ENCODE results near the gene CELSR2.
"Not testable (repeated sequence)": the region's sequence is repeated elsewhere in the genome, so short reads cannot be mapped to it uniquely, and the experiment has no call there.

Gene CELSR2

DNA sequence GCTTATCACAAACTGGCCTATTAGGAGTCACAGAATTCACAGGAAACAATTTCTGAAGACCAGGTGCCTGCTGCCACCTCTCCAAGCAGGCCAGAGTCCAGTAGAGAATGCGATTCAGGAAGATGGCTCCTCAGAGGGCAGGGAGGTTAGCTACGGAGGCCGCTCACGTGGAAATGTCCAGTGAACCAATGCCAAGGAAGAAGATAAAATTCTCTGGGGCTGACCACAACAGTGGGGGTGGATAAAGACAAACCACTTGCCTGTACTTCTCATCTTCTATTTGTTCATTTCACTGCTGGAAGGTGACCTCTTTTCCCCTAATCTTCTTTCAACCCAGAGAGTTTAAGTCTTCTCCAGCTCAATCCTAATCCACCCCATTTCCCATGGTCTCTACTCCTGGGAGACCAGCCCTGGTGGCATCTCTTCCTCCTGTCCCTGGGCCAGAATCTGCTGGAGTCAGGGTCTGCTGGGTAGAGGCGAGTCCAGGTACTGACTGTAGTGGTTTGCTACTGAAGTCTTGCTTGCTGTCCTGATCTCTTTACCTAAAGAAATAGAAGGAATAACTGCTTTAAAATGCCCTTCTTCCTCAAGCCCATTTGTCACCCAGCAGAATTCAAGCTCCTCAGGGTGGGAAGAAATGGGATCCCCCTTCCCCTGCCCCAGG, 30.4 kb downstream of the CELSR2 start:
- no peak overlapping the region for H3K4me3 ChIP-seq (ENCODE audit: low read length)
- TF ChIP-seq ZNF274 (IDR thresholded peaks at IDR 0.05; ENCODE audit: low read depth, low read length) = no peak

DNA sequence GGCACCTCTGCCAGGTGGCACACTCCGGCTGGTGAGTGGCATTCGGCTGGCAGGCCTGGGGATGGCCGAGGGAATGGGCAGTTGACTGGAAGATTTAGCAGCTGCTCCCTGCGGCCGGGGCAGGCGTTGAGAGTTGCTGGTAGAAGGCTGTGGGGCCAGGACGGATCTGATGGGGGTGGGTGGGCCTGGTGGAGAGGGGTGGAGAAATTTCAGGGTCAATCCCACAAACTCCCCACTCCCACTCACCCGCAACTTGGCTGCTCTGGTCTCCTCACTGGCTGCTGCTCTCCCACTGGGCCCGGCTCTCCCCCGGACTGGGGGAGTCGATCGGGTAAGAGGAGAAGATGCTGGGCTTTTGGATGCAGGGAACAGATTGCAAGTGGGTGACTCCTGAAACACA, 31.5 kb downstream of the CELSR2 start:
- no peak overlapping the region for H3K4me3 ChIP-seq (ENCODE audit: low read length)
- no peak for TF ChIP-seq ZNF274 (IDR thresholded peaks at IDR 0.05; ENCODE audit: low read depth, low read length)

DNA sequence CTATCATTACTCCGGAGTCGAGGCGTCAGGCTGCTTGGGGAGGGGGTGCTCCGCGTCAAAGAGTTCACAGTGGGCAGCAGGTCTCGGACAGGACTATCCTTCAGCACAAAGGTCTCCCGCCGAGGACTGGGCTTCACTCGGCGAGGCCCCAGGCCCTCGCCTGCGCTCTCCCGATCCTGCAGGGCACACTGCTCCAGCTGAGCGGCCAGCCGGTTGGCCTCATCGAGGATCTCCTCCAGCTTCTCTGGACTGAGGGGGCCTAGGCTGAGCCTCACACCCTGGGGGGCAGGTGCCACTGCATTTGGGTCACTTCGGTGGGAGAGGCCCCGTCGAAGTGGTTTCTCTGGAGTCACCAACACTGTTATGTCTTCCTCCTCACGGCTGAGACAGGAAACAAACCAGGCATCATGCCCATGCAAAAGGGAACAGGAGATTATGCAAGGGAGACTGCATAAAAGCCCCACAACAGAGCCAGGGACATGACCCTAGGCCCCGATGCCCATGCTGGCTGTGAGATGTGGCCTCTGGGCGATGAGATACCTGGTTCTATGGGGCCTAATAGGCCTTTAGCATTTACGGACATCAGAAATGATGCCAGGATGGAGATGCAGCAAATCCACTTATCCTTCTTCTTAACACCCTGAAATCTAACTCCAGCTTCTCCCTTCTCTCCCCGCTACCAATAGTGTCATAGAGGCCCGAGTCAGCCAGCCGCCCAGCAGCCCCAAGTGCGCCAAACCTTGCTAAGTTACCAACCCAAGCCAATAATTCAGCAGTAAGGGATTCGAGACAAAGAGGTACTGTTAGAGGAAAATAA, 32.5 kb downstream of the CELSR2 start:
- TF ChIP-seq ZNF274 (IDR thresholded peaks at IDR 0.05; ENCODE audit: low read depth, low read length) = no peak
- peak overlapping the region; percentile 71; the same call in 1 of the 2 replicates for H3K4me3 ChIP-seq (ENCODE audit: low read length)

DNA sequence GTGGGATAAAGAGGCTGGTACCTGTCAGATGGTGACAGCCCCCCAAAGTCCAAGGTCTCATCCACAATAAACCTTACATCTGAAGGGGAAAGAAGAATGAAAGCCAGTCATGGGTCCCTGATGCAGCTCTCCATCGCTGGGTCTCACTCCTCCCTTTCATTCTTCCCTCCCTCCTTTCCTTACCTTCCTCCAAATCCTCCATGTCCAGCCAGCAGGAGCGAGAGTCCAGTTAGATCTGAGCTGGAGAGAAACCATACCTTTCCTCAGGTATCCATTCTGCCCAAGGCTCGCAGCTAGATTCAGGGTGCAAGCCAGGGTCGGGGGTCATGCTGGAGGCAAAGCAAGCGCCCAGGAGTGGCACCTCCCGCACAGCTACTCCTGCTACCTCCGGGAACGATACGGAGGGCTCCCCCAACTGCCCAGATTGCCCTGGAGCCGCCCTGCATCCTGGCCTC, 33.2 kb downstream of the CELSR2 start:
- peak overlapping the region; percentile 71 for H3K4me3 ChIP-seq (ENCODE audit: low read length)
- TF ChIP-seq ZNF274 (IDR thresholded peaks at IDR 0.05; ENCODE audit: low read depth, low read length) = no peak

DNA sequence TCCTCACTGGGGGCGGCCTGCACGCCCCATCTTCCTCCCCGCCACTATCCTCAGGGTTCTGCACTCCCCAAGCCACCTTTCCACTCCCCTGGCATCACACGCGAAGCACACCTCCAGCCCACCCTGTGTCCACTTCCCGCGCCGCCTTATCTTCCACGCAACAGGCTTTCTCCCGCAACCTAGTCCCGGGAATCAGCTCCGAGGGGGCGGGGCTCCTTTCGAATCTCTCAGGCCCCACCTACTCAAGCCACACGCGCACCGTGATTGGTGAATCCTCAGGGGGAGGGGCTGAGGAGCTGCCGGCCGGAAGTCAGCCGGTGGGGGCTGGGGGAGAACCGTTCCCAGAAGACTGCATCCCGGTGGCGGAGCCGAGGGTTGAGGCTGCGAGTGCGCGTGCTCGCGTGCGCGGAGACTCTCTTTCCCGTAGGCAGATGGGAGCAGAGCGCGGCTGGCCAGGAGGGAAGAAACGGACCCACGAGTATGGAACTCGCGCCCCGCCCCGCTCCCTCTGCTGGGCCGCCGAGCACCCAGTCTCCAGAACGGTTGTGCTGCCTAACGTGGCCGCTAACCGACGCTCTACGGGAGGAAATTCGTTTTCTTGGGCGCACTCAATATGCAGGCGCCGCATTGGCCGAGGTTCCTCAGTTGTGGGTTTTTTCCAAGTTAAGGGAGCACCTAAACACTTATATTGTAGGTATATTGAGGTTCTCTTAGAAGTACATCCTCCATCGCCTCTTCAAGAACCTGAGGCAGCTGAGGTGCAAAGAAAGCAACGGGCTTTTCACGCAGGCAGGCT, 33.8 kb downstream of the CELSR2 start, which contains the start of gene PSRC1:
PSRC1 (minus strand) TSS at position 194 of the 796 bp plus-strand sequence.
- H3K4me3 ChIP-seq (ENCODE audit: low read length) = peak within 1 kb of the TSS; percentile 71
- TF ChIP-seq ZNF274 (IDR thresholded peaks at IDR 0.05; ENCODE audit: low read depth, low read length) = no peak

DNA sequence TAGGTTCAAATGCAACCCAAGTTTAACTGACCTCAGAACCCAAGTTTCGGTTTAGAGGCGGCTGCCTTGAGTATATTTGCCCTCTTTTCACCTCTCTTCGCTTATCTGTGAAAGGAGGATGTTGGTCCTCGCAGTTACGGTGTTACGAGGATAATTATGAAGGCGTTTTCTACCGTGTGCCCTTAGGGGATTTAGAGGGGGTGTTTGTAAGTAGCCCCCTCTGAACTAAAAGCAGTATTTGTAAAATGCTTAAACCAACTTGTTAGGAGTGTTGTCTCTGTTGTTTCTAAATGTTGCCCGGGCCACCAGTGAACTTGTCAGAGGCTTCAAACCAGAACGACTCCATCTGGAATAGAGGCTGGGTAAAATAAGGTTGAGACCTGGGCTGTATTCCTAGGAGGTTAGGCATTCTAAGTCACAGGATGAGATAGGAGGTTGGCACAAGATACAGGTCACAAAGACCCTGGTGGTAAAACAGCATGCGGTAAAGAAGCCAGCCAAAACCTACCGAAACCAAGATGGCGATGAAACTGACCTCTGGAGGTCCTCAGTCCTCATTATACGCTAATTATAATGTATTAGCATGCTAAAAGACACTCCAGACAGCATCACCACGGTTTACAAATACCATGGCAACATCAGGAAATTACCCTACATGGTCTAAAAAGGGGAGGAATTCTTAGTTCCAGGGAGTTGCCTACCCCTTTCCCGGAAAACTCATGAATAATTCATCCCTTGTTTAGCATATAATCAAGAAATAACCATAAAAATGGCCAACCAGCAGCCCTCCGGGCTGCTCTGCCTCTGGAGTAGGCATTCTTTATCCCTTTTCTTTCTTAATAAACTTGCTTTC, 34.6 kb downstream of the CELSR2 start:
- no peak for TF ChIP-seq ZNF274 (IDR thresholded peaks at IDR 0.05; ENCODE audit: low read depth, low read length)
- peak overlapping the region; percentile 71; the same call in 1 of the 2 replicates for H3K4me3 ChIP-seq (ENCODE audit: low read length)

DNA sequence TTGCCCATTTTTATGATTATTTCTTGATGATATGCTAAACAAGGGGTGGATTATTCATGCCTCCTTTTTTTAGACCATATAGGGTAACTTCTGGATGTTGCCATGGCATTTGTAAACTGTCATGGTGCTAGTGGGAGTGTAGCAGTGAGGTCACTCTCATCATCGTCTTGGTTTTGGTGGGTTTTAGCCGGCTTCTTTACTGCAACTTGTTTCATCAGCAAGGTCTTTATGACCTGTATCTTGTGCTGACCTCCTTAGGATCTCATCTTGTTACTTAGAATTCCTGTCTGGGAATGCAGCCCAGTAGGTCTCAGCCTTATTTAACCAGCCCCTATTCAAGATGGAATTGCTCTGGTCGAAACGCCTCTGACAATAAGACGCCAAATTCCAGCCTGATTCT, 37.4 kb downstream of the CELSR2 start:
- not testable (repeated sequence) for H3K4me3 ChIP-seq (ENCODE audit: low read length)

DNA sequence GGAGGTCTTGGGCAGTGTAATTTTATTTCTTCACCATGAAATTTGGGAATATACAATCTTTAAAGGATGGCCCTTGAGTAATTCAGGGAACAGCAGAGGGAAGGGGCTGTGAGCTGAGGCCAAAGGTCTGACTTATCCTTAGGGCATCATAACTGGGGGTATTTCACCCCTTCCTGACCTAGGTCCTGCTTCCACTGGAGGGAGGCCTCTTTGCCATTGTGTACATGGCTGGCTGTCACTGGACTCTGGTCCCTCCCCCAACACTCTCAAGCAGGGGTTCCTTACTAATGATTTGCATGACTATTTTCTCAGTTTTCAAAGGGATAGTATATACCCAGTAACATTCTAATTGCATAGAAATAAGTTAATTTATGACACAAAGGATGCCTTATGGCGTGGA, 40.8 kb downstream of the CELSR2 start:
- H3K4me3 ChIP-seq (ENCODE audit: low read length) = no peak overlapping the region
- TF ChIP-seq ZNF274 (IDR thresholded peaks at IDR 0.05; ENCODE audit: low read depth, low read length) = no peak

DNA sequence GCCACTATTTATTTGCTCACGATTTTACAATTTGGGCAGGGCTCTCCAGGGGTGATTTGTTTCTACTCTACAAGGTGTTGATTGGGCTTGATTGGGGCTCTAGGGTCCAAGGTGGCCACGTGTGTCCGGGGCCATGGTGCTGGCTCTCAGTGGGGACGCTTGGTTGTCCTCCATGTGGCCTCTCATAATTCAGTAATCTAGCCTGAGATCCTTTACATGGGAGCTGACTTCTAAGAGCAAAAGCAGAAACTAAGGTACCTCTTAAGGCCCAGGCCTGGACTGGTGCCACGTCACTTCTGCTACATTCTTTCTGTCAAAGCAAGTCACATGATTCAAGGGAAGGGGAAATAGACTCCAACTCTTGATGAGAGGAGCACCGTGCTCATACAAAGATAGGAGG, 41.7 kb downstream of the CELSR2 start:
- TF ChIP-seq ZNF274 (IDR thresholded peaks at IDR 0.05; ENCODE audit: low read depth, low read length) = no peak
- H3K4me3 ChIP-seq (ENCODE audit: low read length) = no peak overlapping the region

DNA sequence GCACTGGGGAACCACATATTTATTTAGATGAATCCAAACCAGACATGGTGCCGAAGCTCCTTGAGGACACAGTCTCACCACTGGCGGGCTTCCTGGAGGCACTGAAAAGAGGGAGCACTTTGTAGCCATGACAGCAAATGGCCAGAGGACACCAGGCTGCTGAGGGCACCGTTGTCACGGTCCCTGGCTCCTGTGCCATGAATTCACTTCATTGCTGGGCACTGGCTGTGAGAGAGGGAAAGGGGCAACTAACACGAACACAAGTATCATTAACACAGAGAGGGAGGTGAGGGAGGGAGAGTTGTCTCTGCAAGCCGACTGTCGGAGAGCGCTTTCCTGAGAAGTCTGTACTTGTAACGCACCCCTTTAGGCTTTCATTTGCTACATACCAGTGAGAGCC, 43.0 kb downstream of the CELSR2 start:
- no peak for TF ChIP-seq ZNF274 (IDR thresholded peaks at IDR 0.05; ENCODE audit: low read depth, low read length)
- H3K4me3 ChIP-seq (ENCODE audit: low read length) = no peak overlapping the region

DNA sequence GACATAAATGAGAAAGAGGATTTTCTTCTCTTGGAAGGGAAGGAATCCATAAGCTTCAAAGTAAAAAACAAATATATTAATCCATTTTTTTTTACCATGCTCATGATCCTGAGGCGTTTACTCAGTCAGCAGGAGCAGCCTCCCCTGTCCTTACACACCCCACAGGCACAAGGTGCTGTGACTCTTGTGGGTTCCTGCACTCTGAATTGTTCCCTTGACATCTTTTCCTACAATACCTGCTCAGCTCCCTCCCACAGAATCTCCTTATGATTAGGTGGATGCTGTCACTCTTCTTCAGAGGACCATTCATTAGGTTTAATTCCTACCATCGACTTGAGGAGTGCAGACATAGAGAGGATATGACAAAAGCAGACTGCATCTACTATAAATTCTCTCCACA, 43.7 kb downstream of the CELSR2 start:
- no peak overlapping the region for H3K4me3 ChIP-seq (ENCODE audit: low read length)
- TF ChIP-seq ZNF274 (IDR thresholded peaks at IDR 0.05; ENCODE audit: low read depth, low read length) = no peak

DNA sequence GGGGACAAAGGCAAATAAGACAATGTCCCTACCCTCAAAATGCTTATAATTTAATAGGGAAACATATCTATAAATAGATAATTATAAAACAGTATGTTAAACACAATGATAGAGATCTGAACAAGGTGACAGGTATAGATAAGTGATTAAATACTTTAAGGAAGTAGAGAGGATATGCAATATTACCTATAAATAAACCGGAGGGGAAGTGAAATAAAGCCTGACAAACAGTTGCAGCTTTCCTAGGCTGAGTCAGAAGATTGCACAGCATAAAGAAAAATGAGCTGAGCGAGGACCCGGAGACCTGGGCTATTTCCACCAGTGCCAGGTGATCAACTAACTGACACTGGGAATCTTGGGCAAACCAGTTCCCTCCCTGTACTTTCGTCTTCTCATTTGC, 45.1 kb downstream of the CELSR2 start:
- H3K4me3 ChIP-seq (ENCODE audit: low read length) = no peak overlapping the region
- TF ChIP-seq ZNF274 (IDR thresholded peaks at IDR 0.05; ENCODE audit: low read depth, low read length) = no peak

DNA sequence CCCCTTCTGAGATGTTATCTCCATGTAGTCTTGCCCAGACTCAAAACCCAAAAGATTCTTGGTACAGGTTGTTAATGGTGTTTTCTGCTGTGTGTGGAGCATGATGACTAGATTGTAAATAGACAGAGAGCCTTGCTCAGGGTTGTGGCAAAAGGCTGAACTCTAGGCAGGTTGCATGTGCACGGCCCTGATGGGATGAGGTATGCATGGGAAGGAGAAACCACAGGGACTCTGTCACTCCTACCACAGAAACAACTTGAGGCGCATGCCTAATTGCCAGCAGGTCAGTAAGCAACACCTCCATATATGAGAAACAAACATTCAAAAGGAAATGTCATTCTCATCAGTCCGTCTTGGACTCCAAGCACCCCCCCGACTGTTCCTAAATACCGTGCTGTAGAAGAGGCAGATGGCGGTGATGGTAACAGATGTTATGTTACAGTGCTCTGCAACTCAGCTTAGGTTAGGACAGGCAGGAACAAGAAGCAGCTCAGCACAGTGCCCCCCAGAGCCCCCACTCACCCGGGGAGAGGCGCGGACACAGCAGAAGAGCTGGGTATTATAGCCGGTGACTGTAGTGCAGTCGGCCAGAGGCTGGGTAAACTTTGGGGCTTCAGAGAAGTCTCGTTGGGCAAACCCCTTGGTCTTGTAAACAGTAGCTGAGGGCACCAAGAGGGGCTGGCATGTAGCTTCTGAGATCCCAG, 46.5 kb downstream of the CELSR2 start:
- H3K4me3 ChIP-seq (ENCODE audit: low read length) = no peak overlapping the region
- TF ChIP-seq ZNF274 (IDR thresholded peaks at IDR 0.05; ENCODE audit: low read depth, low read length) = no peak

Measured in GM08714 (cell line).